Right renal cortex interstitium (tissue), 3 donors: Measurements from ENCODE around the gene IL1RAPL2. TPM values are rescaled to one million over a fixed set of nuclear protein-coding genes. Genes with fewer than 3 reads are reported as not detected.

Experiments
- DNase-seq, 3 donors: peaks; one replicate each; pipeline ENCODE4 v3.0.0-alpha.2; 2013; ENCODE audit warnings: low read depth in 3 of 3, low spot score in 2 of 3
- polyA plus RNA-seq, 3 donors: library from polyadenylated mRNA; unstranded; fragments of 120-200 nt; gene quantifications; one replicate each; pipeline ENCODE4 v1.2.1, GENCODE V29; 2013; ENCODE audit not compliant: insufficient read length in 3 of 3

Gene IL1RAPL2
- polyA plus RNA-seq, 3 donors, result 0.74 to 1.1 (median 0.88) TPM

- no peak for DNase-seq
These were observed 783.5 kb downstream of the IL1RAPL2 start for GRCh38 chrX:105349476-105349875.

GRCh38 chrX:105375816-105376215 lies 809.8 kb downstream of the IL1RAPL2 start:
- DNase-seq, result peak in 1 of 3 donors; percentile 3

GRCh38 chrX:105424729-105425128 lies 858.7 kb downstream of the IL1RAPL2 start:
- no peak for DNase-seq

GRCh38 chrX:105451401-105451800 lies 885.4 kb downstream of the IL1RAPL2 start:
- no peak for DNase-seq

- no peak for DNase-seq
These were observed 892.8 kb downstream of the IL1RAPL2 start for GRCh38 chrX:105458846-105459245.

- no peak for DNase-seq
These were observed 894.4 kb downstream of the IL1RAPL2 start for GRCh38 chrX:105460376-105460775.

GRCh38 chrX:105461016-105461415 lies 895.0 kb downstream of the IL1RAPL2 start:
- no peak for DNase-seq

GRCh38 chrX:105462186-105462585 lies 896.2 kb downstream of the IL1RAPL2 start:
- DNase-seq, result no peak

GRCh38 chrX:105463473-105463872 lies 897.5 kb downstream of the IL1RAPL2 start:
- no peak for DNase-seq

GRCh38 chrX:105464618-105465017 lies 898.6 kb downstream of the IL1RAPL2 start:
- DNase-seq, result no peak

GRCh38 chrX:105468741-105469140 lies 902.7 kb downstream of the IL1RAPL2 start:
- no peak for DNase-seq

GRCh38 chrX:105471597-105471996 lies 905.6 kb downstream of the IL1RAPL2 start:
- DNase-seq, result no peak

GRCh38 chrX:105475801-105476200 lies 909.8 kb downstream of the IL1RAPL2 start:
- no peak for DNase-seq

- no peak for DNase-seq
These were observed 911.4 kb downstream of the IL1RAPL2 start for GRCh38 chrX:105477351-105477750.

- DNase-seq, result no peak
These were observed 914.8 kb downstream of the IL1RAPL2 start for GRCh38 chrX:105480646-105481310.

GRCh38 chrX:105483011-105483410 lies 917.0 kb downstream of the IL1RAPL2 start:
- DNase-seq, result no peak

GRCh38 chrX:105488716-105489115 lies 922.7 kb downstream of the IL1RAPL2 start:
- no peak for DNase-seq

GRCh38 chrX:105495376-105495775 lies 929.4 kb downstream of the IL1RAPL2 start:
- DNase-seq, result no peak

- no peak for DNase-seq
These were observed 936.3 kb downstream of the IL1RAPL2 start for GRCh38 chrX:105502336-105502735.

- no peak for DNase-seq
These were observed 949.6 kb downstream of the IL1RAPL2 start for GRCh38 chrX:105515561-105515960.

- DNase-seq, result no peak
These were observed 960.4 kb downstream of the IL1RAPL2 start for GRCh38 chrX:105526431-105526830.

GRCh38 chrX:105527759-105528158 lies 961.8 kb downstream of the IL1RAPL2 start:
- DNase-seq, result no peak

GRCh38 chrX:105533951-105534350 lies 968.0 kb downstream of the IL1RAPL2 start:
- no peak for DNase-seq
